T-helper 9 cell (primary cell): ENCODE data around the gene PWP2.
"Not testable (repeated sequence)": the region's sequence is repeated elsewhere in the genome, so short reads cannot be mapped to it uniquely, and the experiment has no call there.

Experiments used
- DNase-seq: peaks from one replicate; pipeline ENCODE4 v3.0.0-alpha.2; 2020

Gene PWP2

DNA sequence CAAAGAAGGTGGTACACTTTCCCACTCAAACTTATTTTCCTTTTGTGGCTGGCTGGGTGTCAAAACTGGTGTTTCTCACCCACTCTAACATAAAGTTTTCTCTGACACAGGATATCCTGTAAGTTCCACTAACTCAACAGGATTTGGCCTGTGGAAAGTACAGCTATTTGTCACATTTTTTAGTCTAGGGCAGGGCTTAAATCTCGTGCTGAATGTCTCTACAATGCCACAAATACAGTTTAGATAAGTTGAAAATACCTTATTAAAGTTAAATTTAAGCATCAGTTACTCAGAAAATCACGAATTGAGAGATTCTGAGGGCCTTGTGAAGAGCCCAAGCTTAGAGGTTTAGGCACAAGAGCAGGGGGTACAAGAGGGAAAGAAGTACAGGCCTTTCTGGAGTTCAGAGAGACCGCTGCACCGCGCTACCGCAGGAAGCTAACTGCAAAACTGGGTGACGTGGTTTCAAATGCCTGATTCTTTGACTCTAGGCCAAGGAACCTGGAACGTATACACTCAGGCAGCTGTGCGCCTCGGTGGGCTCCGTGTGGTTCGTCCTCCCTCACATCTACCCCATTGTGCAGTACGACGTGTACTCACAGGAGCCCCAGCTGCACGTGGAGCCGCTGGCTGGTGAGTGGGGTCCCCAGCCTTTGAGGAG is 23.4 kb upstream of the PWP2 start:
- DNase-seq: peak; percentile 52

- no peak for DNase-seq
These were observed 22.5 kb upstream of the PWP2 start for GRCh38 chr21:44084496-44085241.

DNA sequence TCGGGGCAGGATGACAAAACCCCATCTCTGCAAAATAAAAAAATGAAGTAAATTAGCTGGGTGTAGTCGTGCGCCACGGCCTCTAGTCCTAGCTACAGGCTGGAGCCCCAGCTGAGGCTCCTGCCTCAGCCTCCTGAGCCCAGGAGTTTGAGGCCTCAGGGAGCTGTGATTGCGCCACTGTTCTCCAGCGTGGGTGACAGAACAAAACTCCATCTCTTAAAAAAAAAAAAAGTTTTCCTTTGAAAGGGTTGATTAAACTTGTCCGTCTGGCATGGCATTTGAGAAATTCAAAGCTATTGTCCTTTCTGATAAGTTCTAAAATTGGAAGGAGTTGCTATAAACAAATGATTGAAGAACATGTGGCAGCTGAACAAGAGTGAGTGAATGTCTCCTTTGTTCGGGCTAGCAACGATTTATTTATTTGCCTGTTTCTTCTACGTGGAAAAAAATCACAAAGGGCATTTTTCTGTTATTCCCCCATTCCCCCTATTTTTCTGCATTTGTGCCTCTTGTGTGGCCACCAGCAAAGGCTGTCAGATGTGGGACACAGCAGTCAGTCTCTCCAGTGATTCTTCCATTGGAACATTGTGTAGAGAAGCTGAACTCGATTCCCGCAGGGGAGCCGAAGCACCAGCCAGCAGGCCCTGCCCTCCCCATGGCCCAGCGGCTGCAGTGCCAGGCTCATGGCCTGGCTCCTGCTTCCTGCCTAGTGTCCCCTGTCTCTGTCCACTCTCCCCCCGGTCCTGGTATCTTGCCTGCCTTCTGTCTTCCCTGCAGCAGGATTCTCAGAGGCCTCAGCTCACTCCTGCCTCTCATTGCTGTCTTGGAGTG is 21.5 kb upstream of the PWP2 start:
- no peak for DNase-seq

- no peak for DNase-seq
These were observed 20.4 kb upstream of the PWP2 start for GRCh38 chr21:44086636-44087425.

DNA sequence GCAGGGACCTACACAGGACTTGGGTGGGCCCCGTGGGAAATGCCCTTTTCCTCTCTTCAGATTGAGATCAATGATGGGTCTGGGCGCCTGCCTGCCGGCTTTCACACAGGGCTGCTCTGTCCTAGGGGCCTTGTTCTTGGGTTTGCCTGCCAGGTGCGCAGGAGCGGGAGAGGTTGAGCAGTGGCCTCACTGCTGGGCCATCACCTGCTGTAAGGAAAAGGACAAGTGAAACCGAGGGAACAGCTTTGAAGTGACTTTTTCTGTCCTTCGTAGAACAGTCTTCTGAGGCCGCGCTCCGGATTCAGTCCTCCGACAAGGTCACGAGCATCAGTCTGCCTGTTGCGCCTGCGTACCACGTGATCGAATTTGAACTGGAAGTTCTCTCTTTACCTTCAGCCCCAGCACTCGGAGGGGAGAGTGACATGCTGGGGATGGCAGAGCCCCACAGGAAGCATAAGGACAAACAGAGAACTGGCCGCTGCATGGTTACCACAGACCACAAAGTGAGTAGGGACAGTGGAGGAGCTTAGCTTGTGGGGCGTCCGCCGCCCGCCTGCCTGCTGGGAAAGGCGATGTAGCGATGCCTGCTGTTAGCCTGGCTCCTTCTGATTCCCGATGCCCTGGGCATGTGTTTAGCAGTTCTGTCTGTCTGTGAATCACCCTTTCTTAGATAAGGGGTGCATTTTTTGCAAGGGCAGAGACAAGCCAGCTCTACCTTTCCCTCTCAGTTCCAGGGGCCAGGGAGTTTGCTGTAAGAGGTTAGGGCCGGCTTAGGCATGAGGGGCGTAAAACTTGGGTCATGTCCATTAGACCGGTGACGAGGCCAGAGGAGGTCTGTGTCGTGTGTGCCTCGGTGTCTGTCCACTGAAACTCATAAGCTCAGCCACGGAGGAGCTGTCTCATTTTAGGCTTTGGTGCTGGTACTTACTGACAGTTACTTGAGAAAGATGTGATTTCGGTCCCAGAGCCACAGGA is 19.5 kb upstream of the PWP2 start:
- no peak for DNase-seq

- DNase-seq: no peak
These were observed 18.8 kb upstream of the PWP2 start for GRCh38 chr21:44088401-44088780.

GRCh38 chr21:44089001-44089911 is 17.9 kb upstream of the PWP2 start:
- peak; percentile 36 for DNase-seq

DNA sequence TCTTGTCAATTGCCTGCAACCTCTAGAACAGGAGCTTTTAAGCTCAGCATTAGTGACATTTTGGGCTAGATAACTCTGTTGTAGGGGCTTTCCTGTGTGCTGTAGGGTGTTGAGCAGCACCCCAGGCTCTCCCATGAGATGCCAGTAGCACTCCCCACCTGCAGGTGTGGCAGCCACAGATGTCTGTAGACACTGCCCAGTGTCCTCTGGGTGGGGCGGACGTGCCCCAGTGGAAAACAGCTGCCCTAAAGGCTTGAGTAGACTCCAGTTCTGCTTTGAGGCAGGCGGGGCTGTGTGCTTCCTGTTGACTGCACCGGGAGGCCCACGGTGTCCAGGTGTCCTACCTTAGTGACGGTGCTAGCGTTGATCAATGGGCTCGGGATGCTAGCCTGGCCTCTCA is 16.9 kb upstream of the PWP2 start:
- DNase-seq: no peak

DNA sequence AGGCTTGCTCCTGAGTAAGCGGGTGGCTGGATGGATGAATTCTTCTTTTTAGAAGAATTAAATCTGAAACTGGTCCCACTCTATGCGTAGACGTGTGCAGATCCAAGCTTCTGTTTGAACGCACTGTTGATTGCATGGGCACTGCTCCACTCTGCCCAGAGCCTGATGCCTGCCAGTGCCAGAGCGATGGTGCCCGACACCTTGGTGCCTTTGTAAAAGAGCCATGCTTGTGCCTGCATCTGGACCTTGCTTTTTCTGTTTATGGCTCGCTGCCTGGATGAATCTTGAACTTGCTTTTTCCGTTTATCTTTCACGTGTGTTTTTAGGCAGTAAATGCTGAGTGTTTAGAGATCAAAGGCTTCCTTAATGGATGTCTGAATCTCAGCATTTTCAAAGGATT is 15.0 kb upstream of the PWP2 start:
- no peak for DNase-seq

- no peak for DNase-seq
These were observed 13.4 kb upstream of the PWP2 start for GRCh38 chr21:44093761-44094160.

DNA sequence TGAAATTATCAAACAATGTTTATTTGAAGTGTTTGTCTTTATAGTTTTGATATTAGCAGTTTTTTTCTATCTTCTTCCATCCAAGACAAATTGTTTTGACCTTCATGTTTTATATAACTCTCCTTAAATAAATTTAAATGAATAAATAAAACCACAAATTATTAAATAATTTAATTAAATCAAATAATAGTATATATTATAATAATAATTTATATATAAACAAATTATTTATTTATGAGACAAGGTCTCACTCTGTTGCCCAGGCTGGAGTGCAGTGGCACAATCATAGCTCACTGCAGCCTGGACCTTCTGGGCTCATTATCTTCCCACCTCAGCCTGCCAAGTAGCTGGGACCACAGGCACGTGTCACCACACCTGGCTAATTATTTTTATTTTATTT is 12.4 kb upstream of the PWP2 start:
- DNase-seq: no peak

- not testable (repeated sequence) for DNase-seq
These were observed 8.7 kb upstream of the PWP2 start for GRCh38 chr21:44098507-44098906.

- DNase-seq: not testable (repeated sequence)
These were observed 8.2 kb upstream of the PWP2 start for GRCh38 chr21:44098964-44099363.

- not testable (repeated sequence) for DNase-seq
These were observed 390 bp downstream of the PWP2 start for GRCh38 chr21:44107589-44107988.

GRCh38 chr21:44113702-44114371 is 6.6 kb downstream of the PWP2 start:
- DNase-seq: not testable (repeated sequence)

DNA sequence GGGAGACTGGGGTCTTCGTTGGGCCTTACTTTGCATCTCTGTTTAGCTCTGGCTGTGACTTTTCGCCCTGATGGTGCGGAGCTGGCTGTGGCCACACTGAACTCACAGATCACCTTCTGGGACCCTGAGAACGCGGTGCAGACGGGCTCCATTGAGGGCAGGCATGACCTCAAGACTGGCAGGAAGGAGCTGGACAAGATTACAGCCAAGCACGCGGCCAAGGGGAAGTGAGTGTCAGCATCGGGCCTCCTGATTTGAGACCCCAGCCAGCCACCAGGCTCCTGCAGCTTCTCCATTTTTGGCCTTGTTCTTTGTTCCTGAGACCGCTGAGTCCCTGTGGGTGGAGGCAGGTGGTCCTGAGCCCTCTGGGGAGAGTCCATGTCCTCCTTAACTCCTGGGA is 14.9 kb downstream of the PWP2 start:
- DNase-seq: not testable (repeated sequence)

- not testable (repeated sequence) for DNase-seq
These were observed 20.6 kb downstream of the PWP2 start for GRCh38 chr21:44127827-44128226.

DNA sequence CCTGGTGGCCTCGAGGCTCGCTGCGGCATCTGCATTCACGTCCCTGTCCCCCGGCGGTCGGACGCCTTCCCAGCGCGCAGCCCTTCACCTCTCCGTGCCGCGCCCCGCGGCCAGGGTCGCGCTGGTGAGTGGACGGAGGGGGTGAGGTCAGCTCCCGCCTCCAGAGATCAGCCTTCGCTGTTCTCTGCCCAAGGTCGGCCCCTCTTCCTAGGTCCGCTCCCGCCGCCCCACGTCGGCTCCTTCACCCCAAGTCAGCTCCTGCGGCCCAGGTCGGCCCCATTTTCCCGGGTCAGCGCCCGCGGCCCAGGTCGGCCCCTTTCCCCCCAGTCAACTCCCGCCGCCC is 26.5 kb downstream of the PWP2 start:
- DNase-seq: not testable (repeated sequence)

- DNase-seq: not testable (repeated sequence)
These were observed 27.5 kb downstream of the PWP2 start for GRCh38 chr21:44134732-44135131.

DNA sequence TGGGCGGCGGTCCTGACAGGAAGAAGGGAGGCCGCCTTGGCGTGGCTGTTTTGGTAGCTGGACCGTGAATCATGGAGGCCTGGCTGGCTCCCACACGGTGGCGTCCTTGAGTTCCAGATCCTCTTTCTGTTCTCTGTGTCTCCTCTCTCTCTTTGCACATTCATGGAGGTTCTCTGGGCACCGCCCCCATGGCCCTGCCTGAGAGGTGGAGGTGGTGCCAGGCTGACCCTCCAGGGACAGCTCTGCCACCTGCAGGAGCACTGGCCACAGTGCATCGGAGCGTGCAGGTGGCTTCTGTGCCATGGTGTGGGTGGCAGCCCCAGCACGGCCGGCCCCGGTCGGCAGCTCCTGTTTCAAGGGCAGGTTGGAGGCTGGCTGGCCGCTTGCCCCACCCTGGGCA is 30.8 kb downstream of the PWP2 start:
- DNase-seq: not testable (repeated sequence)
